ENCODE data around the gene PARP15.

GRCh38 chr3:122671553-122671952 lies 94.1 kb downstream of the PARP15 start:
- TF ChIP-seq CTCF (IDR thresholded peaks at IDR 0.05) (no peak), POLR2A (IDR thresholded peaks at IDR 0.05) (no peak)

Measured in adrenal gland (tissue), 5 donors.